Activated naive CD8-positive, alpha-beta T cell treated with anti-CD3 and anti-CD28 coated beads, Interleukin-2, amount 10 ng/mL, durations not matched to agents 7 days and 5 days (primary cell): ENCODE data around the gene FLRT2. TPM values are rescaled to one million over a fixed set of nuclear protein-coding genes. Genes with fewer than 3 reads are reported as not detected.

Experiments used
- ATAC-seq: fragments of 150-1000 bp; cut with Tn5 transposase; one replicate; pipeline ENCODE4 v1.10.0; 2021; ENCODE audit warnings: low read depth, moderate library complexity
- POLR2A ChIA-PET: fragments of 350-600 bp; sonication (Branson Sonifier 250); formaldehyde crosslinking; loops from one replicate; lab custom pipeline; 2021; ENCODE audit warnings: antibody characterized with exemption; lab: Charles Lee
- DNase-seq: peaks from one replicate; pipeline ENCODE4 v3.0.0; 2021
- H3K27ac Mint-ChIP-seq: one replicate; pipeline ENCODE4 v1.8.0; 2022; ENCODE audit warnings: mild to moderate bottlenecking, mixed read lengths
- H3K27me3 Mint-ChIP-seq: one replicate; pipeline ENCODE4 v1.8.0; 2022; ENCODE audit warnings: mild to moderate bottlenecking, moderate library complexity, mixed read lengths
- H3K36me3 Mint-ChIP-seq: one replicate; pipeline ENCODE4 v1.8.0; 2021; ENCODE audit warnings: mild to moderate bottlenecking, mixed read lengths
- H3K4me1 Mint-ChIP-seq: one replicate; pipeline ENCODE4 v1.8.0; 2021; ENCODE audit warnings: mixed read lengths
- H3K4me3 Mint-ChIP-seq: one replicate; pipeline ENCODE4 v1.8.0; 2022; ENCODE audit warnings: mild to moderate bottlenecking, moderate library complexity, mixed read lengths
- H3K9me3 Mint-ChIP-seq: one replicate; pipeline ENCODE4 v1.8.0; 2021; ENCODE audit warnings: mixed read lengths
- total RNA-seq, 2 experiments: library from RNA; stranded (reverse); gene quantifications; one replicate each; pipeline ENCODE4 v1.2.3, GENCODE V29; 2021

FLRT2 gene
- total RNA-seq, 2 experiments from 2014 or later, result not detected

GRCh38 chr14:85562630-85563029 lies 32.7 kb downstream of the FLRT2 start:
- no peaks in the 10 kb centered on the region for H3K27me3 Mint-ChIP-seq
- no peak overlapping the region for H3K4me3 Mint-ChIP-seq
- no peaks in the 10 kb centered on the region for H3K36me3 Mint-ChIP-seq
- no peak for DNase-seq
- H3K4me1 Mint-ChIP-seq, result no peaks in the 10 kb centered on the region
- H3K27ac Mint-ChIP-seq, result no peak overlapping the region
- POLR2A ChIA-PET, result no interaction called here
- no peak for ATAC-seq
- no peaks in the 10 kb centered on the region for H3K9me3 Mint-ChIP-seq

GRCh38 chr14:85564841-85565527 lies 35.0 kb downstream of the FLRT2 start:
- Mint-ChIP-seq H3K4me1 (no peaks in the 10 kb centered on the region), H3K9me3 (no peaks in the 10 kb centered on the region), H3K27ac (no peak overlapping the region), H3K4me3 (no peak overlapping the region), H3K27me3 (no peaks in the 10 kb centered on the region), H3K36me3 (no peaks in the 10 kb centered on the region)
- POLR2A ChIA-PET, result no interaction called here
- DNase-seq (no peak), ATAC-seq (no peak)

GRCh38 chr14:85565862-85566296 lies 35.9 kb downstream of the FLRT2 start:
- POLR2A ChIA-PET, result no interaction called here
- H3K27ac Mint-ChIP-seq, result no peak overlapping the region
- no peaks in the 10 kb centered on the region for H3K9me3 Mint-ChIP-seq
- H3K4me3 Mint-ChIP-seq, result no peak overlapping the region
- no peaks in the 10 kb centered on the region for H3K36me3 Mint-ChIP-seq
- ATAC-seq (no peak), DNase-seq (no peak)
- no peaks in the 10 kb centered on the region for H3K27me3 Mint-ChIP-seq
- H3K4me1 Mint-ChIP-seq, result no peaks in the 10 kb centered on the region

- Mint-ChIP-seq H3K4me3 (no peak overlapping the region), H3K36me3 (no peaks in the 10 kb centered on the region), H3K27ac (no peak overlapping the region), H3K4me1 (no peaks in the 10 kb centered on the region), H3K27me3 (no peaks in the 10 kb centered on the region), H3K9me3 (no peaks in the 10 kb centered on the region)
- POLR2A ChIA-PET, result no interaction called here
- no peak for DNase-seq
- no peak for ATAC-seq
Measured at GRCh38 chr14:85566603-85567002, 36.7 kb downstream of the FLRT2 start.

GRCh38 chr14:85572011-85572410 lies 42.1 kb downstream of the FLRT2 start:
- Mint-ChIP-seq H3K9me3 (no peaks in the 10 kb centered on the region), H3K27me3 (no peaks in the 10 kb centered on the region), H3K36me3 (no peaks in the 10 kb centered on the region), H3K27ac (no peak overlapping the region), H3K4me3 (no peak overlapping the region), H3K4me1 (no peaks in the 10 kb centered on the region)
- POLR2A ChIA-PET, result no interaction called here
- no peak for DNase-seq
- ATAC-seq, result no peak

GRCh38 chr14:85572845-85573244 lies 42.9 kb downstream of the FLRT2 start:
- POLR2A ChIA-PET, result no interaction called here
- Mint-ChIP-seq H3K36me3 (no peaks in the 10 kb centered on the region), H3K9me3 (no peaks in the 10 kb centered on the region), H3K27ac (no peak overlapping the region), H3K4me3 (no peak overlapping the region), H3K27me3 (no peaks in the 10 kb centered on the region), H3K4me1 (no peaks in the 10 kb centered on the region)
- ATAC-seq (no peak), DNase-seq (no peak)

GRCh38 chr14:85573406-85573805 lies 43.5 kb downstream of the FLRT2 start:
- POLR2A ChIA-PET, result no interaction called here
- Mint-ChIP-seq H3K27me3 (no peaks in the 10 kb centered on the region), H3K36me3 (no peaks in the 10 kb centered on the region), H3K4me3 (no peak overlapping the region), H3K9me3 (no peaks in the 10 kb centered on the region), H3K27ac (no peak overlapping the region), H3K4me1 (no peaks in the 10 kb centered on the region)
- DNase-seq (no peak), ATAC-seq (no peak)

GRCh38 chr14:85574853-85575616 lies 45.1 kb downstream of the FLRT2 start:
- Mint-ChIP-seq H3K4me1 (no peaks in the 10 kb centered on the region), H3K36me3 (no peaks in the 10 kb centered on the region), H3K9me3 (no peaks in the 10 kb centered on the region), H3K27me3 (no peaks in the 10 kb centered on the region), H3K27ac (no peak overlapping the region), H3K4me3 (no peak overlapping the region)
- DNase-seq (no peak), ATAC-seq (no peak)
- POLR2A ChIA-PET, result no interaction called here

- Mint-ChIP-seq H3K36me3 (no peaks in the 10 kb centered on the region), H3K4me1 (no peaks in the 10 kb centered on the region), H3K27ac (no peak overlapping the region), H3K9me3 (no peaks in the 10 kb centered on the region), H3K27me3 (no peaks in the 10 kb centered on the region), H3K4me3 (no peak overlapping the region)
- DNase-seq (no peak), ATAC-seq (no peak)
- POLR2A ChIA-PET, result no interaction called here
Measured at GRCh38 chr14:85575617-85575898, 45.6 kb downstream of the FLRT2 start.

GRCh38 chr14:85576218-85576617 lies 46.3 kb downstream of the FLRT2 start:
- no peaks in the 10 kb centered on the region for H3K9me3 Mint-ChIP-seq
- no peak for DNase-seq
- no peak for ATAC-seq
- H3K4me3 Mint-ChIP-seq, result no peak overlapping the region
- POLR2A ChIA-PET, result no interaction called here
- H3K27ac Mint-ChIP-seq, result no peak overlapping the region
- no peaks in the 10 kb centered on the region for H3K27me3 Mint-ChIP-seq
- H3K4me1 Mint-ChIP-seq, result no peaks in the 10 kb centered on the region
- no peaks in the 10 kb centered on the region for H3K36me3 Mint-ChIP-seq

- DNase-seq, result no peak
- H3K27ac Mint-ChIP-seq, result no peak overlapping the region
- POLR2A ChIA-PET, result no interaction called here
- no peaks in the 10 kb centered on the region for H3K27me3 Mint-ChIP-seq
- H3K4me1 Mint-ChIP-seq, result no peaks in the 10 kb centered on the region
- ATAC-seq, result no peak
- no peak overlapping the region for H3K4me3 Mint-ChIP-seq
- H3K36me3 Mint-ChIP-seq, result no peaks in the 10 kb centered on the region
- no peaks in the 10 kb centered on the region for H3K9me3 Mint-ChIP-seq
Measured at GRCh38 chr14:85576848-85577542, 47.1 kb downstream of the FLRT2 start.

- ATAC-seq (no peak), DNase-seq (no peak)
- Mint-ChIP-seq H3K27me3 (no peaks in the 10 kb centered on the region), H3K4me3 (no peak overlapping the region), H3K27ac (no peak overlapping the region), H3K4me1 (no peaks in the 10 kb centered on the region), H3K36me3 (no peaks in the 10 kb centered on the region), H3K9me3 (no peaks in the 10 kb centered on the region)
- POLR2A ChIA-PET, result no interaction called here
Measured at GRCh38 chr14:85577543-85578114, 47.7 kb downstream of the FLRT2 start.

GRCh38 chr14:85578357-85578756 lies 48.4 kb downstream of the FLRT2 start:
- Mint-ChIP-seq H3K9me3 (no peaks in the 10 kb centered on the region), H3K36me3 (no peaks in the 10 kb centered on the region), H3K27ac (no peak overlapping the region), H3K4me3 (no peak overlapping the region), H3K4me1 (no peaks in the 10 kb centered on the region), H3K27me3 (no peaks in the 10 kb centered on the region)
- DNase-seq, result no peak
- no peak for ATAC-seq
- POLR2A ChIA-PET, result no interaction called here

GRCh38 chr14:85578930-85579329 lies 49.0 kb downstream of the FLRT2 start:
- POLR2A ChIA-PET, result no interaction called here

More at GRCh38 chr14:85578930-85579329, 49.0 kb downstream of the FLRT2 start:
- no peak for ATAC-seq
- no peak for DNase-seq
- no peaks in the 10 kb centered on the region for H3K9me3 Mint-ChIP-seq
- no peaks in the 10 kb centered on the region for H3K27me3 Mint-ChIP-seq
- H3K4me1 Mint-ChIP-seq, result no peaks in the 10 kb centered on the region
- H3K4me3 Mint-ChIP-seq, result no peak overlapping the region
- H3K36me3 Mint-ChIP-seq, result no peaks in the 10 kb centered on the region
- no peak overlapping the region for H3K27ac Mint-ChIP-seq
